LNCaP clone FGC (cell line): ENCODE measurements around the gene RRAS.
"Not testable (repeated sequence)": the region's sequence is repeated elsewhere in the genome, so short reads cannot be mapped to it uniquely, and the experiment has no call there.

ENCODE experiments used
- DNase-seq: peaks from one replicate; pipeline ENCODE4 v3.0.0-alpha.2; 2011; ENCODE audit warnings: low read depth
- H3K4me3 ChIP-seq: 2 replicates; pipeline ENCODE4 v1.5.1; 2011; ENCODE audit warnings: mild to moderate bottlenecking, low read depth, low read length, control low read depth
- CTCF ChIP-seq: IDR thresholded peaks from 2 replicates; pipeline ENCODE4 v1.5.1; 2012; ENCODE audit warnings: mild to moderate bottlenecking; ENCODE audit not compliant: control insufficient read depth, insufficient read depth; ENCODE audit errors: extremely low read depth

The RRAS gene

GRCh38 chr19:49626226-49626625, 13.7 kb downstream of the RRAS start:
- no peak for DNase-seq
- TF ChIP-seq CTCF = no peak
- no peak overlapping the region for H3K4me3 ChIP-seq

- TF ChIP-seq CTCF = no peak
- no peak overlapping the region for H3K4me3 ChIP-seq
- no peak for DNase-seq
Observed at GRCh38 chr19:49624967-49625910, 14.7 kb downstream of the RRAS start.

- not testable (repeated sequence) for DNase-seq, H3K4me3 ChIP-seq
Observed at GRCh38 chr19:49617860-49618259, 22.1 kb downstream of the RRAS start.

- TF ChIP-seq CTCF = no peak
- no peak overlapping the region for H3K4me3 ChIP-seq
- no peak for DNase-seq
Observed at GRCh38 chr19:49616945-49617344, 23.0 kb downstream of the RRAS start.

- no peak overlapping the region for H3K4me3 ChIP-seq
- no peak for TF ChIP-seq CTCF
- no peak for DNase-seq
Observed at GRCh38 chr19:49616532-49616931, 23.4 kb downstream of the RRAS start.

- no peak for DNase-seq
- no peak overlapping the region for H3K4me3 ChIP-seq
- no peak for TF ChIP-seq CTCF
Observed at GRCh38 chr19:49615861-49616260, 24.1 kb downstream of the RRAS start.

- H3K4me3 ChIP-seq = no peak overlapping the region
- no peak for TF ChIP-seq CTCF
- no peak for DNase-seq
Observed at GRCh38 chr19:49614096-49614833, 25.7 kb downstream of the RRAS start.
